Hepatocyte (in vitro differentiated cells): ENCODE data around the gene MED17.

Source experiments
- CTCF ChIP-seq: fragments of 200-600 bp; sonication (generic); IDR thresholded peaks from 2 replicates; pipeline ENCODE4 v1.5.1; 2016; ENCODE audit warnings: antibody characterized with exemption, mild to moderate bottlenecking; ENCODE audit not compliant: poor library complexity
- EZH2 ChIP-seq: fragments of 200-600 bp; sonication (generic); IDR thresholded peaks from 2 replicates; pipeline ENCODE4 v1.6.1; 2016; ENCODE audit warnings: antibody characterized with exemption, mild to moderate bottlenecking, borderline replicate concordance
- EZH2phosphoT487 ChIP-seq: fragments of 200-600 bp; sonication (generic); IDR thresholded peaks from one replicate; pipeline ENCODE4 v1.6.1; 2018; ENCODE audit warnings: antibody characterized with exemption, mild to moderate bottlenecking, low read depth, moderate library complexity; ENCODE audit not compliant: unreplicated experiment, severe bottlenecking

- TF ChIP-seq EZH2 (no peak), EZH2phosphoT487 (no peak), CTCF (no peak)
Observed at GRCh38 chr11:93773601-93774200, 10.4 kb upstream of the MED17 start.
